GM10266 (cell line): ENCODE results near the gene USP9Y.

ENCODE experiments used
- DNase-seq: peaks from one replicate; pipeline ENCODE4 v3.0.0; 2012; ENCODE audit errors: extremely low spot score
- CTCF ChIP-seq: IDR thresholded peaks from 2 replicates; pipeline ENCODE4 v1.5.1; 2012; ENCODE audit warnings: mild to moderate bottlenecking, low read depth; ENCODE audit not compliant: control insufficient read depth, insufficient read depth; ENCODE audit errors: missing control alignments

USP9Y gene

DNA sequence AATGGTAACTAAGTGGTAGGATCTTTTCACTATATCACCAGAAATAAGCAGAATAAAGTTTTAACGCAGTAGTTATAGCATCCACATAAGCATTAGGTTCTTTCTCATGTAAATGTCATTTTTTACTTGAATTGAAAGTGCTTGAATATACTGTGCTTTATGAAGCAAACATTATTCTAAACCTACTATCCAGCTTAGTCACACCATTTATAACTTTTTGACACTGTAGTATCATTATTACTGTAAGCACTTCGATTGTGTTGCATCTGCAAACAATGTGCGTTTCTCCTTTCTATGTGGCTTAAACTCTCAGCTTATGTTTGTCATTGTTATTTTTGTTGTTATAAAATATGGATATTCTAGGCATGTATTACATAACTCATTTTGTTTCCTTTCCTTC is 132.3 kb downstream of the USP9Y start:
- no peak for TF ChIP-seq CTCF
- DNase-seq: no peak

GRCh38 chrY:12837550-12837949 is 136.5 kb downstream of the USP9Y start:
- no peak for TF ChIP-seq CTCF
- no peak for DNase-seq

DNA sequence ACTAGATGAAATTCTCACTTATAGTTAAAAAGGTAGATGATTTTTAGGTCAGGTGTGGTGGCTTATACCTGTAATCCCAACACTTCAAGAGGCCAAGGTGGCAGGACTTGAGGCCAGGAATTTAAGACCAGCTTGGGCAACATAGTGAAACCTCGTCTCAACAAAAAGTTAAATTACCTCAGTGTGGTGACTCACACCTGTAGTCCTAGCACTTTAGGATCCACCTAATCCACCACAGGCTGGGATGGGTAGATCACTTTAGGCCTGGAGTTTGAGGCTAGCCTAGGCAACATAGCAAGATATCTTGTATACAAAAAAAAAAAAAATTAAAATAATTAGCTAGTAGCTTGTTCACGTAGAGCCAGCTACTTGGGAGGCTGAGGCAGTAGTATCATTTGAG is 140.3 kb downstream of the USP9Y start:
- TF ChIP-seq CTCF: no peak
- DNase-seq: no peak

GRCh38 chrY:12846793-12847192 is 145.8 kb downstream of the USP9Y start:
- no peak for TF ChIP-seq CTCF

GRCh38 chrY:12855791-12856275 is 154.8 kb downstream of the USP9Y start:
- DNase-seq: no peak
- TF ChIP-seq CTCF: no peak

More at GRCh38 chrY:12846793-12847192, 145.8 kb downstream of the USP9Y start:
- no peak for DNase-seq

- DNase-seq: no peak
- TF ChIP-seq CTCF: no peak
These were observed 166.9 kb downstream of the USP9Y start for GRCh38 chrY:12867960-12868359.

GRCh38 chrY:12896973-12897372 is 195.9 kb downstream of the USP9Y start:
- DNase-seq: no peak
- TF ChIP-seq CTCF: no peak
